Measurements from ENCODE around the gene CHD3.

CHD3 gene

DNA sequence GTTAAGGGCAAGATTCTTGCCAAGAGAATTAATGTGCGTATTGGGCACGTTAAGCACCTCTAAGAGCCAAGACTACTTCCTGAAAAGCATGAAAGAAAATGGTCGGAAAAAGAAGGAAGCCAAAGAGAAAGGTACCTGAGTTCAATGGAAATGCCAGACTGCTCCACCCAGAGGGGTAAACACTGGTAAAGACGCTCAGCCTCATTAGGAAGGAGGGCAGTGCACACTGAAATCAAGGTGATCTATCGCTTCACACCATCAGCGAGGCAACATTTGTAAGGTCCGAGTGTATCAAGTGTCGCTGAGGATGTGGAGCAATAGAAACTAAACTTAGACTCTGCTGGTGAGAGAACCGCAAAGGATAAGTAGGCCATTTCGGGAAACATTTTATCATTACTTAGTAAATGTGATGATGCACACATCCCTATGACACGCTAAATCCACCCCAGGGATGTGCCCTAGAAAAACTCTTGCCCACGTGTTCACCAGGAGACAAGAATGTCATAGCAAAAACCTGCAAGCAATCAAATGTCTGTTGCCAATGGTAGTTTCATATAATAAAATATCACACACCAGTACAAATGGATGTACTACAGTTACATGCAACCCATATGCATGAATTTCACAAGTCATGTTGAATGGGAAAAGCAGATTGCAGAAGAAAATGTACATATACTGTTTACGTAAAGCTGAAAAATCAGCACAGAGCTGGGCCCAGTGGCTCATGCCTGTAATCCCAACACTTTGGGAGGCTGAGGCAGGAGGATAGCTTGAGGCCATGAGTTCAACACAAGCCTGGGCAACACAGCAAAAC lies 67.0 kb downstream of the CHD3 start:
- H3F3A ChIP-seq (ENCODE audit: insufficient read depth, low read length), result no peaks in the 10 kb centered on the region

DNA sequence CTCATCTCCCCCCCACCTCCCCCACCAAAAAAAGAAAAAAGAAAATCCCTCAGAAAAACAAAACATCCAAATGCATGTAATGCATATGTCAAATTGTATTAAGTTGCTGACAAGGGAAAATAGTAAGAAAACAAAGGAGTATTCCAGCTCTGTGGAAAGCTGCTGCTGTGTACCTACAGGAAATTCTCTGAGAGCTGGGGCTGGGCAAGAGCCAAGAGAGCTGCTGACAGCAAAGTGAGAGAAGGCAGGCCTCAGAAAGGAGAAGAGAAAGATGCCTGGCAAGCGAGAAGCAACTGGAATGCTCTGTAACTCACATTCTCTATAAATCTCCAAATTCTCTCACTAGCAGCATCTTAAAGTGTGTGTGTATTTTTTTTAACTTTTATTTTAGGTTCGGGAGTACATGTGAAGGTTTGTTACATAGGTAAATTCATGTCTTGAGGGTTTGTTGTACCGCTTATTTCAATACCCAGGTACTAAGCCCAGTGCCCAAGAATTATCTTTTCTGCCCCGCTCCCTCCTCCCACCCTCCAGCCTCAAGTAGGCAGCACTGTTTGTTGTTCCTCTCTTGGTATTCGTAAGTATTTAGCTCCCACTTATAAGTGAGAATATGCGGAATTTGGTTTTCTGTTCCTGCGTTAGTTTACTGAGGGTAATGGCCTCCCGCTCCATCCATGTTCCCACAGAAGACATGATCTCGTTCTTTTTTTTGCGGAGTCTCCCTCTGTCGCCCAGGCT lies 67.8 kb downstream of the CHD3 start:
- H3K9me3 ChIP-seq (ENCODE audit: low read length), result no peaks in the 10 kb centered on the region
- H3K27me3 ChIP-seq (ENCODE audit: insufficient read depth, low read length), result no peaks in the 10 kb centered on the region
- no peak overlapping the region for H2AFZ ChIP-seq (ENCODE audit: low read length)
- H3K36me3 ChIP-seq (ENCODE audit: insufficient read depth, low read length), result no peaks in the 10 kb centered on the region
- H3K4me2 ChIP-seq (ENCODE audit: low read length), result no peak overlapping the region
- no peak overlapping the region for H3K4me3 ChIP-seq (ENCODE audit: low read depth, low read length, poor library complexity, severe bottlenecking)
- no peaks in the 10 kb centered on the region for H3K79me2 ChIP-seq (ENCODE audit: insufficient read depth, low read length)
- no peak for TF ChIP-seq EZH2 (IDR thresholded peaks at IDR 0.05; ENCODE audit: borderline replicate concordance, low read length)
- TF ChIP-seq, protein P1, sequence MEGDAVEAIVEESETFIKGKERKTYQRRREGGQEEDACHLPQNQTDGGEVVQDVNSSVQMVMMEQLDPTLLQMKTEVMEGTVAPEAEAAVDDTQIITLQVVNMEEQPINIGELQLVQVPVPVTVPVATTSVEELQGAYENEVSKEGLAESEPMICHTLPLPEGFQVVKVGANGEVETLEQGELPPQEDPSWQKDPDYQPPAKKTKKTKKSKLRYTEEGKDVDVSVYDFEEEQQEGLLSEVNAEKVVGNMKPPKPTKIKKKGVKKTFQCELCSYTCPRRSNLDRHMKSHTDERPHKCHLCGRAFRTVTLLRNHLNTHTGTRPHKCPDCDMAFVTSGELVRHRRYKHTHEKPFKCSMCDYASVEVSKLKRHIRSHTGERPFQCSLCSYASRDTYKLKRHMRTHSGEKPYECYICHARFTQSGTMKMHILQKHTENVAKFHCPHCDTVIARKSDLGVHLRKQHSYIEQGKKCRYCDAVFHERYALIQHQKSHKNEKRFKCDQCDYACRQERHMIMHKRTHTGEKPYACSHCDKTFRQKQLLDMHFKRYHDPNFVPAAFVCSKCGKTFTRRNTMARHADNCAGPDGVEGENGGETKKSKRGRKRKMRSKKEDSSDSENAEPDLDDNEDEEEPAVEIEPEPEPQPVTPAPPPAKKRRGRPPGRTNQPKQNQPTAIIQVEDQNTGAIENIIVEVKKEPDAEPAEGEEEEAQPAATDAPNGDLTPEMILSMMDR (IDR thresholded peaks at IDR 0.05; ENCODE audit: low read length), result no peak
- H3K9me2 ChIP-seq (ENCODE audit: low read depth, low read length), result no peaks in the 10 kb centered on the region
- H3K4me1 ChIP-seq (ENCODE audit: insufficient read depth, low read length, severe bottlenecking), result no peaks in the 10 kb centered on the region
- H3F3A ChIP-seq (ENCODE audit: insufficient read depth, low read length), result no peaks in the 10 kb centered on the region
- H3K9ac ChIP-seq (ENCODE audit: low read length), result no peak overlapping the region
- no peaks in the 10 kb centered on the region for H4K20me1 ChIP-seq (ENCODE audit: insufficient read depth, low read length)
- H3K27ac ChIP-seq (ENCODE audit: low read depth, low read length, poor library complexity, severe bottlenecking), result no peak overlapping the region

More for the DNA sequence above, 67.0 kb downstream of the CHD3 start:
- H4K20me1 ChIP-seq (ENCODE audit: insufficient read depth, low read length), result no peaks in the 10 kb centered on the region
- H3K27ac ChIP-seq (ENCODE audit: low read depth, low read length, poor library complexity, severe bottlenecking), result no peak overlapping the region
- H3K79me2 ChIP-seq (ENCODE audit: insufficient read depth, low read length), result no peaks in the 10 kb centered on the region
- H3K4me3 ChIP-seq (ENCODE audit: low read depth, low read length, poor library complexity, severe bottlenecking), result no peak overlapping the region
- no peaks in the 10 kb centered on the region for H3K9me2 ChIP-seq (ENCODE audit: low read depth, low read length)
- H3K4me2 ChIP-seq (ENCODE audit: low read length), result no peak overlapping the region
- no peak overlapping the region for H2AFZ ChIP-seq (ENCODE audit: low read length)
- no peaks in the 10 kb centered on the region for H3K9me3 ChIP-seq (ENCODE audit: low read length)
- no peak for TF ChIP-seq EZH2 (IDR thresholded peaks at IDR 0.05; ENCODE audit: borderline replicate concordance, low read length)
- TF ChIP-seq, protein P1 (IDR thresholded peaks at IDR 0.05; ENCODE audit: low read length), result no peak
- H3K4me1 ChIP-seq (ENCODE audit: insufficient read depth, low read length, severe bottlenecking), result no peaks in the 10 kb centered on the region
- H3K27me3 ChIP-seq (ENCODE audit: insufficient read depth, low read length), result no peaks in the 10 kb centered on the region
- H3K9ac ChIP-seq (ENCODE audit: low read length), result no peak overlapping the region
- H3K36me3 ChIP-seq (ENCODE audit: insufficient read depth, low read length), result 0 out of 2 replicates have a peak, but pooled peaks cover under 1% of the 10 kb centered on the region

DNA sequence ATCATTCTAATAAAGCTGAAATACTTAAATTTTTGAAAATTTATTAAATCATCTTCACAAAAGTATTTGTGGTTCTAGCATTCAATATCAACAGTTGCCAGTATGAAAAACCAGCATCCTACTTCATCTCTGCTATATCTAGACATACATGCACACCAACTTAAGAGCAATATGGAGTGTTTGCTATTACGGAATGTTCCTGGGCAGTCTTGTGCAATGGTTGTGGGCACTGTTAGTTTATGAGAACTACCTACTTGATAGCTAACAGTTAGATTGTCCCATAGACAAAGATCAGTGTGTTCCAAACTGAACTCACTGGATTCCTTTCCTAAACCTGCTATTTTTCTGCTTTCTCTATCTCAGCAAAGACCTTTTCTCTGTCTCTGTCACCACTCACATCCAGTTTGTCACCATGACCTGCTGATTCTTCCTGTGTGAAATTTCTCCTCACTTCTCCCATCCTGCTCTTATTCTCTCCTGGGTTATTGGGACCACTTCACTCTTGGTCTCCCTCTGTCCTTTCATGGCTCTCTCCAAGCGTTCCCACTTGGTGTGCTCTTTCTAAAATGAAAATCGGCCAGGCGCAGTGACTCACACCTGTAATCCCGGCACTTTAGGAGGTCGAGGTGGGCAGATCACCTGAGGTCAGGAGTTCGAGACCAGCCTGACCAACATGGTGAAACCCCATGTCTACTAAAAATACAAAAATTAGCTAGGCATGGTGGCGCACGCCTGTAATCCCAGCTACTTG lies 71.1 kb downstream of the CHD3 start:
- H3F3A ChIP-seq (ENCODE audit: insufficient read depth, low read length), result no peaks in the 10 kb centered on the region
- H4K20me1 ChIP-seq (ENCODE audit: insufficient read depth, low read length), result no peaks in the 10 kb centered on the region
- no peaks in the 10 kb centered on the region for H3K9me2 ChIP-seq (ENCODE audit: low read depth, low read length)
- H3K27ac ChIP-seq (ENCODE audit: low read depth, low read length, poor library complexity, severe bottlenecking), result no peak overlapping the region
- H3K9me3 ChIP-seq (ENCODE audit: low read length), result no peaks in the 10 kb centered on the region
- no peak overlapping the region for H3K4me3 ChIP-seq (ENCODE audit: low read depth, low read length, poor library complexity, severe bottlenecking)
- TF ChIP-seq, protein P1 (IDR thresholded peaks at IDR 0.05; ENCODE audit: low read length), result no peak
- TF ChIP-seq EZH2 (IDR thresholded peaks at IDR 0.05; ENCODE audit: borderline replicate concordance, low read length), result no peak
- H3K79me2 ChIP-seq (ENCODE audit: insufficient read depth, low read length), result no peaks in the 10 kb centered on the region
- H3K27me3 ChIP-seq (ENCODE audit: insufficient read depth, low read length), result no peaks in the 10 kb centered on the region
- no peaks in the 10 kb centered on the region; the same call in 1 of the 2 replicates for H3K36me3 ChIP-seq (ENCODE audit: insufficient read depth, low read length)
- H3K4me2 ChIP-seq (ENCODE audit: low read length), result no peak overlapping the region
- no peak overlapping the region for H3K9ac ChIP-seq (ENCODE audit: low read length)
- H3K4me1 ChIP-seq (ENCODE audit: insufficient read depth, low read length, severe bottlenecking), result no peaks in the 10 kb centered on the region
- no peak overlapping the region for H2AFZ ChIP-seq (ENCODE audit: low read length)

All from OCI-LY1 (cell line).